ENCODE results near the gene LEPR.
A peak's percentile ranks its signal among the peaks of the same experiment; 100 is the strongest.

LEPR gene

DNA sequence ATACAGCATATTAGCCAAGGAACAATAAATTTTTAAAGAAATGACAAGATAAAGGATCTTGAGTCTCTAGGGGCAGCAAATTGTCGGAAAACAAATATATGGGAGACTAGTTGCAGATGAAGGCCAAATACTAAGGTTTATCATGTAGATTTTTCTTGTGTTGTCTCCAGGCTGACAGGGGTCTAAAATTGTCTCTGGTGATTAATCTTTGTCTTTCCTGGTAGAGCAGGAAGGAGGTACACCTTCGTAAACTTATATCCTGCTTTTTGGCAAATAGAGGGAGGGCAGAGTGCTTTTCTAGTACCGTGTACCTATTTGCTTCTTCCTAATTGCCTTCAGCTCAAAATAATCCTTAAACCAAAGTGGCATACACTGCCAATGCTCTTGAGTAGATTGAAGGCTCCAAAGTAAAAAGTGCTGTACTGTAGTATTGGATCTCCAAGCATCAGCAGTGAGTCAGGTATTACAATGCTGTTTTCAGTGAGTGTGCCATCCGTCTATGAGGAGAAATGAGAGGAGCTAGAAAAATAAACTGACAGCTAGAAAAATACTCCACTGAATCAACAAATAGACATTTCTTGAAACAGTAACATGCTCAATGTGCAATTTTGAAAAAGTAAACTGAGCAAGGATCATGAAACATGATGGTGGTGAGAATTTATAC is 1.8 kb upstream of the LEPR start:
- Histone ChIP-seq H3K79me2 (ENCODE audit: insufficient read depth, low read length) (0 out of 2 replicates have a peak, but pooled peaks cover 9% of the 10 kb centered on the region), H3K4me2 (ENCODE audit: low read length) (no peak overlapping the region), H2AFZ (ENCODE audit: low read length) (peak overlapping the region; percentile 39; the same call in 1 of the 2 replicates), H3K4me1 (ENCODE audit: insufficient read depth, low read length, severe bottlenecking) (peaks cover 35% of the 10 kb centered on the region), H3K4me3 (ENCODE audit: low read depth, low read length, poor library complexity, severe bottlenecking) (no peak overlapping the region), H3K9ac (ENCODE audit: low read length) (no peak overlapping the region; the same call in 1 of the 2 replicates), H3K27ac (ENCODE audit: low read depth, low read length, poor library complexity, severe bottlenecking) (peak overlapping the region; percentile 14), H3K9me2 (ENCODE audit: low read depth, low read length) (no peaks in the 10 kb centered on the region), H3K27me3 (ENCODE audit: insufficient read depth, low read length) (no peaks in the 10 kb centered on the region), H3F3A (ENCODE audit: insufficient read depth, low read length) (no peaks in the 10 kb centered on the region), H3K36me3 (ENCODE audit: insufficient read depth, low read length) (no peaks in the 10 kb centered on the region), H3K9me3 (ENCODE audit: low read length) (no peaks in the 10 kb centered on the region), H4K20me1 (ENCODE audit: insufficient read depth, low read length) (no peaks in the 10 kb centered on the region)
- TF ChIP-seq, protein P1, sequence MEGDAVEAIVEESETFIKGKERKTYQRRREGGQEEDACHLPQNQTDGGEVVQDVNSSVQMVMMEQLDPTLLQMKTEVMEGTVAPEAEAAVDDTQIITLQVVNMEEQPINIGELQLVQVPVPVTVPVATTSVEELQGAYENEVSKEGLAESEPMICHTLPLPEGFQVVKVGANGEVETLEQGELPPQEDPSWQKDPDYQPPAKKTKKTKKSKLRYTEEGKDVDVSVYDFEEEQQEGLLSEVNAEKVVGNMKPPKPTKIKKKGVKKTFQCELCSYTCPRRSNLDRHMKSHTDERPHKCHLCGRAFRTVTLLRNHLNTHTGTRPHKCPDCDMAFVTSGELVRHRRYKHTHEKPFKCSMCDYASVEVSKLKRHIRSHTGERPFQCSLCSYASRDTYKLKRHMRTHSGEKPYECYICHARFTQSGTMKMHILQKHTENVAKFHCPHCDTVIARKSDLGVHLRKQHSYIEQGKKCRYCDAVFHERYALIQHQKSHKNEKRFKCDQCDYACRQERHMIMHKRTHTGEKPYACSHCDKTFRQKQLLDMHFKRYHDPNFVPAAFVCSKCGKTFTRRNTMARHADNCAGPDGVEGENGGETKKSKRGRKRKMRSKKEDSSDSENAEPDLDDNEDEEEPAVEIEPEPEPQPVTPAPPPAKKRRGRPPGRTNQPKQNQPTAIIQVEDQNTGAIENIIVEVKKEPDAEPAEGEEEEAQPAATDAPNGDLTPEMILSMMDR (IDR thresholded peaks at IDR 0.05; ENCODE audit: low read length): no peak
- no peak for TF ChIP-seq EZH2 (IDR thresholded peaks at IDR 0.05; ENCODE audit: borderline replicate concordance, low read length)

DNA sequence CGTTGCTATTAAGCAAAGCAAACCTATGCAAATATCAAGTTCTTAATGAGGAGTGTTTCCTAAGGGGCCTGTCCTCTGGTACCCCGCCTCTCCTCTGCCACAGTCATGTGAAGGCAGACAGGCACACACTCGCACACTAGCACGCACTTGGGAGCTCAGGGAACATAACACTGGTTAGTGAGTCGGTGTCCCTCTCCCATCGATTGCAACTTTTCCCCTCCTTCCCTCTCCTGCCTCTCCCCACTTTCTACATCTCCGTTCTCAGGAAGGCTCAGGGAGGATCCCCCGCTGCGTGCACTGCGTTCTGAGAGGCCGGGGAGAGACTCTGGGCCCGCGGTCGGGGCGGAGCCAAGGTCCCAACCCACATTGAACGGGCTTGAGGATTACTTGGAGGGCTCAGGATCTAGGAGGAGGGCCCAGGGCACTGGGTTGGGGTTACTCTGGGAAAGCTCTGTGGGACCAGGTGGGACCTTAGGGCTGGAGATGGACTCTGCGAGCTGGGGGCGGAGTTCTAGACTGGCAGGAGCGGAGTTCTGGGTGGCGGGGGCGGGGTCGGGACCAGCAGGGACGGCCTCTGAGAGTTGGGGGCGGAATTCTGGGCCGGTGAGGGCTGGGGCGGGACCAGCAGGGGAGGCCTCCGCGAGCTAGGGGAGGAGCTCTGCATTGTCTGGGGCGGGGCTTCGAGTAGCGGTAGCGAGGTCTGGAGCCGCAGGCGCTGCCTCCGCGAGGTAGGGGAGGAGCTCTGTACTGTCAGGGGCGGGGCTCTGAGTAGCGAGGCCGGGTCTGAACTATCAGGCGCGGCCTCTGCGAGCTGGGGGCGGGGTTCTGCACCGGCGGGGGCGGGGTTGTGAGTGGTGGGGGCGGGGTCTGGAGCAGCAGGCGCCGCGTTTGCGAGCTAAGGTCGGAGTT is 533 bp upstream of the LEPR start:
- Histone ChIP-seq H3K4me3 (ENCODE audit: low read depth, low read length, poor library complexity, severe bottlenecking) (peak overlapping the region; percentile 91), H3K9me3 (ENCODE audit: low read length) (no peaks in the 10 kb centered on the region)

DNA sequence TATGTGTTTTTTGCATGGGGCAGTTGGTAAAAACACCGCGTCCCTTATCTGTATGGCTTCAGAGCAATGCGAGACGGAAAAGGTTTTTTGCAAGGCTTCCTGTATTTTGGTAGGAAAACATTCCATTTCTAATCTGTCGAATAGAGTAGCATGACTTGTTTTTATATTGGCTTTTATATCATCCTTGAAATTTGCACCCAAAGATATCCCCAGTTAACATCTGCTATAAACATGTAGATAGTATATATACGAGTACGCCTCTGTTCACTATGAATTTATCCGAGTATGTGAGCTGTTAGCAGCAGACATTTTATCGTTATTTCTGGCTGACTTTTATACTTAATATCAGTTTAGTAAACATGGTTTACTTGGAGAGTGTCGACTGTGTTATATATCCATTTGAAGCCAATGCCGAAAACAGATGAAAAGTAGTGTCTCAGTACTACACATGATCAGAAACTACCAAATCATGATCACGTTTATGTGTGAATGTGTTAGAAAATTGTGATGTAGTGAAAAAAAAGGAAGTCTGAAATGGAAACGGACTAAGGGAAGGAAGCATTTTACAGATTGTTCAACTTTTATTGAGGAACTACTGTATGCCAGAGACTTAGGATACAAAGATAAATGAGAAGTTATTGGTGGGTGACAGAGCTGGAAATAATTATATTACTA is 1.0 kb downstream of the LEPR start:
- Histone ChIP-seq H3K9ac (ENCODE audit: low read length) (peak overlapping the region; percentile 91), H3K9me2 (ENCODE audit: low read depth, low read length) (no peaks in the 10 kb centered on the region), H3K36me3 (ENCODE audit: insufficient read depth, low read length) (peaks cover 14% of the 10 kb centered on the region), H3K79me2 (ENCODE audit: insufficient read depth, low read length) (0 out of 2 replicates have a peak, but pooled peaks cover 9% of the 10 kb centered on the region), H3K27me3 (ENCODE audit: insufficient read depth, low read length) (no peaks in the 10 kb centered on the region), H3K4me1 (ENCODE audit: insufficient read depth, low read length, severe bottlenecking) (peaks cover 37% of the 10 kb centered on the region), H2AFZ (ENCODE audit: low read length) (no peak overlapping the region), H3K27ac (ENCODE audit: low read depth, low read length, poor library complexity, severe bottlenecking) (peak overlapping the region; percentile 65), H3F3A (ENCODE audit: insufficient read depth, low read length) (no peaks in the 10 kb centered on the region), H3K4me2 (ENCODE audit: low read length) (peak overlapping the region; percentile 88), H3K4me3 (ENCODE audit: low read depth, low read length, poor library complexity, severe bottlenecking) (peak overlapping the region; percentile 91), H4K20me1 (ENCODE audit: insufficient read depth, low read length) (no peaks in the 10 kb centered on the region), H3K9me3 (ENCODE audit: low read length) (no peaks in the 10 kb centered on the region)
- TF ChIP-seq, protein P1 (IDR thresholded peaks at IDR 0.05; ENCODE audit: low read length): no peak
- TF ChIP-seq EZH2 (IDR thresholded peaks at IDR 0.05; ENCODE audit: borderline replicate concordance, low read length): no peak

More for the DNA sequence above, 533 bp upstream of the LEPR start:
- no peaks in the 10 kb centered on the region for H4K20me1 ChIP-seq (ENCODE audit: insufficient read depth, low read length)
- H2AFZ ChIP-seq (ENCODE audit: low read length): peak overlapping the region; percentile 9; the same call in 1 of the 2 replicates
- H3K27me3 ChIP-seq (ENCODE audit: insufficient read depth, low read length): no peaks in the 10 kb centered on the region
- no peak for TF ChIP-seq EZH2 (IDR thresholded peaks at IDR 0.05; ENCODE audit: borderline replicate concordance, low read length)
- H3K4me1 ChIP-seq (ENCODE audit: insufficient read depth, low read length, severe bottlenecking): peaks cover 37% of the 10 kb centered on the region
- peak overlapping the region; percentile 81 for H3K4me2 ChIP-seq (ENCODE audit: low read length)
- no peaks in the 10 kb centered on the region for H3F3A ChIP-seq (ENCODE audit: insufficient read depth, low read length)
- H3K9me2 ChIP-seq (ENCODE audit: low read depth, low read length): no peaks in the 10 kb centered on the region
- no peaks in the 10 kb centered on the region for H3K36me3 ChIP-seq (ENCODE audit: insufficient read depth, low read length)
- H3K27ac ChIP-seq (ENCODE audit: low read depth, low read length, poor library complexity, severe bottlenecking): peak overlapping the region; percentile 1
- H3K9ac ChIP-seq (ENCODE audit: low read length): peak overlapping the region; percentile 91
- H3K79me2 ChIP-seq (ENCODE audit: insufficient read depth, low read length): 0 out of 2 replicates have a peak, but pooled peaks cover 9% of the 10 kb centered on the region
